A549 (cell line): ENCODE results near the gene ENO1. TPM values are rescaled to one million over a fixed set of nuclear protein-coding genes. Genes with fewer than 3 reads are reported as not detected.
"Not testable (repeated sequence)": the region's sequence is repeated elsewhere in the genome, so short reads cannot be mapped to it uniquely, and the experiment has no call there.

ENCODE experiments used
- ATAC-seq, 2 experiments: fragments of 200-7000 bp in 1 of 2; fragments of >200 bp in 1 of 2; cut with Nextera tagmentation in 1 of 2; cut with Tn5 transposase in 1 of 2; 3 replicates each; pipeline versions ENCODE4 v1.8.0 to v1.9.1; 2018 to 2020; ENCODE audit warnings: mild to moderate bottlenecking in 1 of 2, moderate library complexity in 1 of 2
- CTCF ChIA-PET: fragments of 300-600 bp; sonication (Branson Sonifier 250); formaldehyde crosslinking; extraction: SDS; loops from one replicate; lab custom pipeline; 2021; ENCODE audit warnings: antibody characterized with exemption, inconsistent platforms; lab: Yijun Ruan, JAX
- POLR2A ChIA-PET: fragments of 350-600 bp; formaldehyde crosslinking; extraction: SDS; loops from one replicate; lab custom pipeline; 2021; ENCODE audit warnings: antibody characterized with exemption, inconsistent platforms; lab: Yijun Ruan, JAX
- DNase-seq, 2 experiments: peaks; one replicate each; pipeline versions ENCODE4 v3.0.0 to v3.0.0-alpha.2; 2011 to 2016; ENCODE audit warnings: low read depth in 1 of 2, low spot score in 1 of 2
- FAIRE-seq: peaks from 2 replicates; lab custom pipeline; 2011; peaks lifted over from hg19 to GRCh38; lab: Jason Lieb, UNC
- H3K27ac ChIP-seq, 2 experiments: fragments of >200 bp; sonication (Bioruptor Twin); formaldehyde crosslinking; 3 replicates each; pipeline ENCODE4 v1.5.1; 2016 to 2017
- H3K4me1 ChIP-seq: fragments of >200 bp; sonication (Bioruptor Twin); formaldehyde crosslinking; 3 replicates; pipeline ENCODE4 v1.6.1; 2016
- H3K4me2 ChIP-seq: fragments of >200 bp; sonication (Bioruptor Twin); formaldehyde crosslinking; 3 replicates; pipeline ENCODE4 v1.6.1; 2016
- H3K4me3 ChIP-seq: fragments of >200 bp; sonication (Bioruptor Twin); formaldehyde crosslinking; 3 replicates; pipeline ENCODE4 v1.5.1; 2016
- H3K9me3 ChIP-seq: fragments of >200 bp; sonication (Bioruptor Twin); formaldehyde crosslinking; 3 replicates; pipeline ENCODE4 v1.6.1; 2016
- ATOH8 ChIP-seq: fragments of 250-450 bp; sonication (Bioruptor Pico); IDR thresholded peaks from 2 replicates; pipeline ENCODE4 v1.5.0; 2020; ENCODE audit warnings: low read depth, mild to moderate bottlenecking, moderate library complexity
- BHLHE40 ChIP-seq: IDR thresholded peaks from 2 replicates; pipeline ENCODE4 v1.6.1; 2012; ENCODE audit warnings: low read depth, low read length, inconsistent platforms
- EHF ChIP-seq: fragments of 250-450 bp; sonication (Bioruptor Pico); IDR thresholded peaks from 2 replicates; pipeline ENCODE4 v1.5.0; 2020; ENCODE audit warnings: mild to moderate bottlenecking
- EP300 ChIP-seq, 2 experiments: fragments of >200 bp; sonication (Bioruptor Twin); formaldehyde crosslinking; IDR thresholded peaks; 2 replicates in 1 of 2; 3 replicates in 1 of 2; pipeline ENCODE4 v1.6.1; 2016 to 2017
- FOSL2 ChIP-seq, 2 experiments: fragments of 450-650 bp in 1 of 2; fragments of >200 bp in 1 of 2; sonication (Bioruptor Twin) in 1 of 2; formaldehyde crosslinking; IDR thresholded peaks; 2 replicates each; pipeline versions ENCODE4 v1.5.0 to v1.6.1; 2016 to 2020; ENCODE audit warnings: mild to moderate bottlenecking in 1 of 2, moderate library complexity in 1 of 2
- HDAC2 ChIP-seq: fragments of 200-600 bp; sonication (generic); IDR thresholded peaks from 2 replicates; pipeline ENCODE4 v1.6.1; 2016
- HOXA7 ChIP-seq: fragments of 250-450 bp; sonication (Bioruptor Pico); IDR thresholded peaks from 2 replicates; pipeline ENCODE4 v1.5.0; 2020; ENCODE audit warnings: mild to moderate bottlenecking, moderate library complexity
- HOXB13 ChIP-seq: fragments of 250-450 bp; sonication (Bioruptor Pico); IDR thresholded peaks from 2 replicates; pipeline ENCODE4 v1.5.0; 2020; ENCODE audit warnings: low read depth, mild to moderate bottlenecking, moderate library complexity
- JUN ChIP-seq, 2 experiments: fragments of >200 bp; sonication (Bioruptor Twin); formaldehyde crosslinking; IDR thresholded peaks; 2 replicates in 1 of 2; 3 replicates in 1 of 2; pipeline ENCODE4 v1.6.1; 2016 to 2017
- MAFK ChIP-seq: fragments of 450-650 bp; IDR thresholded peaks from 2 replicates; pipeline ENCODE4 v1.6.1; 2014; ENCODE audit not compliant: partially characterized antibody
- MAZ ChIP-seq: fragments of 150-350 bp; IDR thresholded peaks from 2 replicates; pipeline ENCODE4 v1.6.1; 2014; ENCODE audit warnings: antibody characterized with exemption, low read depth, low read length, borderline replicate concordance
- NPAS2 ChIP-seq: fragments of 250-450 bp; sonication (Bioruptor Pico); IDR thresholded peaks from 2 replicates; pipeline ENCODE4 v1.8.0; 2022; ENCODE audit warnings: mild to moderate bottlenecking, moderate library complexity, borderline replicate concordance
- NR3C1 ChIP-seq: fragments of >200 bp; sonication (Bioruptor Twin); formaldehyde crosslinking; IDR thresholded peaks from 3 replicates; pipeline ENCODE4 v1.6.1; 2017
- RAD21 ChIP-seq, 2 experiments: fragments of >200 bp in 1 of 2; sonication (Bioruptor Twin) in 1 of 2; formaldehyde crosslinking in 1 of 2; IDR thresholded peaks in 1 of 2; conservative IDR thresholded peaks in 1 of 2; 2 replicates in 1 of 2; 3 replicates in 1 of 2; pipeline ENCODE4 v1.6.1; 2012 to 2018; ENCODE audit warnings: inconsistent platforms in 1 of 2
- RCOR1 ChIP-seq: fragments of 150-350 bp; IDR thresholded peaks from 2 replicates; pipeline ENCODE4 v1.6.1; 2014; ENCODE audit warnings: antibody characterized with exemption, low read length, low read depth
- RFX5 ChIP-seq: fragments of 450-650 bp; IDR thresholded peaks from 2 replicates; pipeline ENCODE4 v1.7.1; 2014; ENCODE audit warnings: antibody characterized with exemption, mild to moderate bottlenecking, moderate library complexity
- RNF2 ChIP-seq: fragments of 200-600 bp; sonication (generic); IDR thresholded peaks from 2 replicates; pipeline ENCODE4 v1.6.1; 2016; ENCODE audit warnings: low read depth, mild to moderate bottlenecking, antibody characterized with exemption, moderate library complexity, borderline replicate concordance
- ZC3H11A ChIP-seq: fragments of 450-650 bp; IDR thresholded peaks from 2 replicates; pipeline ENCODE4 v1.6.1; 2014; ENCODE audit warnings: antibody characterized with exemption, mild to moderate bottlenecking
- ZNF302 ChIP-seq: fragments of 250-450 bp; sonication (Bioruptor Pico); IDR thresholded peaks from 2 replicates; pipeline ENCODE4 v1.9.0; 2021; ENCODE audit warnings: inconsistent platforms, mild to moderate bottlenecking, moderate library complexity
- ZSCAN20 ChIP-seq: fragments of 250-450 bp; sonication (Bioruptor Pico); IDR thresholded peaks from 2 replicates; pipeline ENCODE4 v1.8.0; 2022; ENCODE audit warnings: mild to moderate bottlenecking, moderate library complexity
- WGBS: methylation state at CpG from one replicate; pipeline ENCODE4 v1.1.6; 2017; ENCODE audit errors: missing lambda C conversion rate; 5-methylcytosine and 5-hydroxymethylcytosine counted together
- polyA plus RNA-seq, 4 experiments: library from polyadenylated mRNA; depleted of rRNA in 3 of 4; stranded (reverse); fragments of >200 nt; fragmentation: RNase III in 1 of 4; extraction: RNeasy Plus Mini Kit Qiagen cat#74134 plus additional on column Dnase treatment in 1 of 4; gene quantifications; 2 replicates in 3 of 4; 3 replicates in 1 of 4; pipeline ENCODE4 v1.2.3, GENCODE V29; 2011 to 2017
- TF ChIP-seq, protein P1 (sequence below): IDR thresholded peaks from 2 replicates; pipeline ENCODE4 v1.6.1; 2012
- TF ChIP-seq, protein P2 (sequence below): fragments of 200-600 bp; sonication (generic); IDR thresholded peaks from 2 replicates; pipeline ENCODE4 v1.6.1; 2016; ENCODE audit warnings: antibody characterized with exemption, mild to moderate bottlenecking, moderate library complexity
- TF ChIP-seq, protein P3 (sequence below): IDR thresholded peaks from 2 replicates; pipeline ENCODE4 v1.6.1; 2012

Gene ENO1
- polyA plus RNA-seq, 2 of the 4 experiments (the other 2 are of a cell fraction) = 1,899 to 2,981 TPM

DNA sequence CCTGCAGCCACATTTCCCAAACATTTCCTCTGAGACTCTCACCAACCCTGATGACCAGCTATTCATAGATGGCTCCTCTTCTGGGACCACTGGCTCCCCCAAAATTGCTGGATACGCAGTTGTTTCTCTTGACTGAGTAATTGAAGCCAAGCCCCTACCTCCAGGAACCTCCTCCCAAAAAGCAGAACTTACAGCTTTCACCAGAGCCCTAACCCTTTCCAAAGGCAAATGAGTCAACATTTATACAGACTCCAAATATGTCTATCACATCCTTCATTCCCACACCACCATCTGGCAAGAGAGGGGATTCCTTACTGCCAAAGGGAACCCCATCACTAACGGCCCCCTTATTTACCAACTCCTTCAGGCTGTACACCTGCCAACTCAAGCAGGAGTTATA, 46.9 kb upstream of the ENO1 start:
- POLR2A ChIA-PET = no interaction called here
- Histone ChIP-seq H3K9me3 (no peaks in the 10 kb centered on the region), H3K4me2 (no peak overlapping the region), H3K27ac (no peak overlapping the region)
- CTCF ChIA-PET = interaction anchor here (0.9 to 1.6 kb wide), 2 partner anchors 64 to 176 kb away, joined by 3 read pairs; no protein-coding TSS in a partner anchor
- 8% methylated on average over 2 of the region's 2 CpGs for WGBS
- TF ChIP-seq RFX5 (no peak), MAFK (no peak), ATOH8 (CRISPR knock-in tag) (no peak), HOXA7 (CRISPR knock-in tag) (no peak), FOSL2 (IDR thresholded peaks at IDR 0.05) (no peak), FOSL2 (CRISPR knock-in tag; IDR thresholded peaks at IDR 0.05) (no peak), BHLHE40 (no peak), NPAS2 (CRISPR knock-in tag) (no peak), NR3C1 (no peak)
- TF ChIP-seq, all 56 proteins: peak for 0
- H3K4me3 ChIP-seq = no peak overlapping the region
- no peak for DNase-seq
- FAIRE-seq = no peak
- H3K4me1 ChIP-seq = no peaks in the 10 kb centered on the region
- ATAC-seq = no peak

DNA sequence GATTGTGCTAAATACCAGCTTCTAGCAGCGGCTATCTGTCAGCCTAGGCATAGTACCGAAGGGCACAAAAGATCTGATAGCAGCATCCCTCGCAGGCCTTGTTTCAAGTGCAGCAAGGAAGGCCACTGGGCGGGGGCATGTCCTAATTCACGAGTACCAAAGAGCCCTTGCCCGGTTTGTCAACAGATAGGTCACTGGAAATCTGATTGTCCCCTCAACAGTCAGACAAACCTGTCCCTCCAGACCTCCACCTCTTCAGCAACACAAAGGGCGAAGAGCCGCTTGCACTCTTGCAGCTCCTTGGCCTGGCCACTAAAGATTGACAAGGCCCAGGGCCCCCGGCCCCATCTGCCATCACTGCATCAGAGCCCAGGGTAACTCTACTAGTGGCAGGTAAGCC, 44.5 kb upstream of the ENO1 start:
- Histone ChIP-seq H3K27ac (no peak overlapping the region), H3K9me3 (no peaks in the 10 kb centered on the region)
- POLR2A ChIA-PET = no interaction called here
- DNase-seq = no peak
- no peak for FAIRE-seq
- TF ChIP-seq EHF (CRISPR knock-in tag) (no peak), HOXB13 (CRISPR knock-in tag) (no peak), HDAC2 (no peak), FOSL2 (IDR thresholded peaks at IDR 0.05) (no peak), FOSL2 (CRISPR knock-in tag; IDR thresholded peaks at IDR 0.05) (no peak), ZSCAN20 (no peak), RNF2 (no peak)
- TF ChIP-seq, all 56 proteins: peak for 0
- no peak for ATAC-seq
- Histone ChIP-seq H3K4me2 (no peak overlapping the region), H3K4me1 (0 out of 3 replicates have a peak, but pooled peaks cover 3% of the 10 kb centered on the region), H3K4me3 (no peak overlapping the region)
- 88% methylated on average over 7 of the region's 9 CpGs for WGBS
- CTCF ChIA-PET = interaction anchor here (2.2 to 7.3 kb wide), 2 partner anchors 64 to 82 kb away, joined by 16 to 103 read pairs; no protein-coding TSS in a partner anchor

- H3K4me2 ChIP-seq = not testable (repeated sequence)
- peak overlapping the region in 1 of 2 experiments; percentile 77; a peak in 3 of 6 replicates for H3K27ac ChIP-seq
- WGBS = 78% methylated on average over 10 of the region's 10 CpGs
These were observed 39.0 kb upstream of the ENO1 start for GRCh38 chr1:8917536-8917935.

DNA sequence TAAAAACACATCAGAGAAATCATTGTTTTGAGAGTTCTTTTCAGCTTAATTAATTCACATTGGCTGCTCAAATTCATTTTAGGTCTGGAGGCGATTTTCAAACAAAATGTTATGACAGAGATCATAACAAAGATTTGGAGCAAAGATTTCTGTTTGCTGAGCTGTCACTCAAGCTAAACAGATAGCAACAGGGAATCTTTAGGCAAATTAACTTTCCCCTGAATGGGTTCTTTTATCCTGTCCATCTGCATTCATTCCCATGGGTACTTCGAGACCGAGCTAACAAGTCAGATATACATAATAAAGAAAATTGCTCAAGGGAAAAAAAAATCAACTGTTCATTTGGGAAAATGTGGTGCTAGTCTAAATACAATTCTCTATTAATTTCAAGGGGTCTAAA, 37.0 kb upstream of the ENO1 start:
- POLR2A ChIA-PET = interaction anchor here (1.0 kb wide), 1 partner anchor 35 kb away, joined by 5 read pairs; no protein-coding TSS in a partner anchor
- H3K9me3 ChIP-seq = no peaks in the 10 kb centered on the region
- peak overlapping the region; percentile 34 to 78; a peak in 4 of 6 replicates for H3K27ac ChIP-seq
- CTCF ChIA-PET = interaction anchor here (0.9 to 3.6 kb wide), 8 partner anchors 12 to 186 kb away, joined by 3 to 34 read pairs (median 6); no protein-coding TSS in a partner anchor
- WGBS = 55% methylated on average over 3 of the region's 3 CpGs
- ATAC-seq (no peak), DNase-seq (no peak), FAIRE-seq (no peak)
- peaks cover 42% of the 10 kb centered on the region for H3K4me1 ChIP-seq
- TF ChIP-seq JUN (IDR thresholded peaks at IDR 0.05) (no peak), RCOR1 (no peak), MAFK (no peak), HDAC2 (no peak), HOXB13 (CRISPR knock-in tag) (no peak), RAD21 (conservative IDR thresholded peaks at IDR 0.05 in 1 of 2, IDR thresholded peaks at IDR 0.05 in 1 of 2) (no peak), NR3C1 (no peak), ZC3H11A (no peak), ZNF302 (CRISPR knock-in tag) (no peak), EP300 (IDR thresholded peaks at IDR 0.05) (no peak), FOSL2 (IDR thresholded peaks at IDR 0.05) (no peak), FOSL2 (CRISPR knock-in tag; IDR thresholded peaks at IDR 0.05) (no peak), MAZ (no peak)
- TF ChIP-seq, protein P1, sequence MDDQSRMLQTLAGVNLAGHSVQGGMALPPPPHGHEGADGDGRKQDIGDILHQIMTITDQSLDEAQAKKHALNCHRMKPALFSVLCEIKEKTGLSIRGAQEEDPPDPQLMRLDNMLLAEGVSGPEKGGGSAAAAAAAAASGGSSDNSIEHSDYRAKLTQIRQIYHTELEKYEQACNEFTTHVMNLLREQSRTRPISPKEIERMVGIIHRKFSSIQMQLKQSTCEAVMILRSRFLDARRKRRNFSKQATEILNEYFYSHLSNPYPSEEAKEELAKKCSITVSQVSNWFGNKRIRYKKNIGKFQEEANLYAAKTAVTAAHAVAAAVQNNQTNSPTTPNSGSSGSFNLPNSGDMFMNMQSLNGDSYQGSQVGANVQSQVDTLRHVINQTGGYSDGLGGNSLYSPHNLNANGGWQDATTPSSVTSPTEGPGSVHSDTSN = no peak
- TF ChIP-seq, protein P2, sequence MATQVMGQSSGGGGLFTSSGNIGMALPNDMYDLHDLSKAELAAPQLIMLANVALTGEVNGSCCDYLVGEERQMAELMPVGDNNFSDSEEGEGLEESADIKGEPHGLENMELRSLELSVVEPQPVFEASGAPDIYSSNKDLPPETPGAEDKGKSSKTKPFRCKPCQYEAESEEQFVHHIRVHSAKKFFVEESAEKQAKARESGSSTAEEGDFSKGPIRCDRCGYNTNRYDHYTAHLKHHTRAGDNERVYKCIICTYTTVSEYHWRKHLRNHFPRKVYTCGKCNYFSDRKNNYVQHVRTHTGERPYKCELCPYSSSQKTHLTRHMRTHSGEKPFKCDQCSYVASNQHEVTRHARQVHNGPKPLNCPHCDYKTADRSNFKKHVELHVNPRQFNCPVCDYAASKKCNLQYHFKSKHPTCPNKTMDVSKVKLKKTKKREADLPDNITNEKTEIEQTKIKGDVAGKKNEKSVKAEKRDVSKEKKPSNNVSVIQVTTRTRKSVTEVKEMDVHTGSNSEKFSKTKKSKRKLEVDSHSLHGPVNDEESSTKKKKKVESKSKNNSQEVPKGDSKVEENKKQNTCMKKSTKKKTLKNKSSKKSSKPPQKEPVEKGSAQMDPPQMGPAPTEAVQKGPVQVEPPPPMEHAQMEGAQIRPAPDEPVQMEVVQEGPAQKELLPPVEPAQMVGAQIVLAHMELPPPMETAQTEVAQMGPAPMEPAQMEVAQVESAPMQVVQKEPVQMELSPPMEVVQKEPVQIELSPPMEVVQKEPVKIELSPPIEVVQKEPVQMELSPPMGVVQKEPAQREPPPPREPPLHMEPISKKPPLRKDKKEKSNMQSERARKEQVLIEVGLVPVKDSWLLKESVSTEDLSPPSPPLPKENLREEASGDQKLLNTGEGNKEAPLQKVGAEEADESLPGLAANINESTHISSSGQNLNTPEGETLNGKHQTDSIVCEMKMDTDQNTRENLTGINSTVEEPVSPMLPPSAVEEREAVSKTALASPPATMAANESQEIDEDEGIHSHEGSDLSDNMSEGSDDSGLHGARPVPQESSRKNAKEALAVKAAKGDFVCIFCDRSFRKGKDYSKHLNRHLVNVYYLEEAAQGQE = no peak
- TF ChIP-seq, protein P3, sequence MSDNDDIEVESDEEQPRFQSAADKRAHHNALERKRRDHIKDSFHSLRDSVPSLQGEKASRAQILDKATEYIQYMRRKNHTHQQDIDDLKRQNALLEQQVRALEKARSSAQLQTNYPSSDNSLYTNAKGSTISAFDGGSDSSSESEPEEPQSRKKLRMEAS = no peak
- no peak overlapping the region for H3K4me3 ChIP-seq
- H3K4me2 ChIP-seq = peak overlapping the region; percentile 25; the same call in 1 of the 3 replicates

More at GRCh38 chr1:8917536-8917935, 39.0 kb upstream of the ENO1 start:
- peaks cover 26% of the 10 kb centered on the region for H3K4me1 ChIP-seq
- not testable (repeated sequence) for ATAC-seq, H3K9me3 ChIP-seq, FAIRE-seq, DNase-seq, H3K4me3 ChIP-seq
- POLR2A ChIA-PET = interaction anchor here (0.9 kb wide), 1 partner anchor 646 kb away, joined by 3 read pairs; no protein-coding TSS in a partner anchor
- CTCF ChIA-PET = interaction anchor here (0.7 to 7.3 kb wide), 30 partner anchors 9 to 204 kb away, joined by 3 to 103 read pairs (median 6); no protein-coding TSS in a partner anchor
